HEK293T (cell line): Measurements from ENCODE around the gene RAB5B.
A peak's percentile ranks its signal among the peaks of the same experiment; 100 is the strongest.

Experiments used
- ARNT ChIP-seq: fragments of 450-650 bp; IDR thresholded peaks from 2 replicates; pipeline ENCODE4 v1.6.1; 2017; ENCODE audit warnings: mild to moderate bottlenecking
- BHLHE40 ChIP-seq: fragments of 450-650 bp; IDR thresholded peaks from 2 replicates; pipeline ENCODE4 v1.6.1; 2016; ENCODE audit warnings: mild to moderate bottlenecking, moderate library complexity, borderline replicate concordance
- CTBP1 ChIP-seq: fragments of 450-650 bp; IDR thresholded peaks from 2 replicates; pipeline ENCODE4 v1.6.1; 2016; ENCODE audit warnings: borderline replicate concordance
- ELF4 ChIP-seq: fragments of 450-650 bp; IDR thresholded peaks from 2 replicates; pipeline ENCODE4 v1.6.1; 2017; ENCODE audit warnings: antibody characterized with exemption
- FOXA1 ChIP-seq: fragments of 450-650 bp; IDR thresholded peaks from 2 replicates; pipeline ENCODE4 v1.6.1; 2016; ENCODE audit warnings: mild to moderate bottlenecking
- FOXK2 ChIP-seq: fragments of 450-650 bp; IDR thresholded peaks from 2 replicates; pipeline ENCODE4 v1.6.1; 2016; ENCODE audit warnings: mild to moderate bottlenecking
- FOXM1 ChIP-seq: fragments of 450-650 bp; IDR thresholded peaks from 2 replicates; pipeline ENCODE4 v1.6.1; 2017; ENCODE audit warnings: mild to moderate bottlenecking, borderline replicate concordance
- LEF1 ChIP-seq: fragments of 450-650 bp; IDR thresholded peaks from 2 replicates; pipeline ENCODE4 v1.6.1; 2017; ENCODE audit warnings: mild to moderate bottlenecking, borderline replicate concordance
- PKNOX1 ChIP-seq: fragments of 450-650 bp; IDR thresholded peaks from 2 replicates; pipeline ENCODE4 v1.6.1; 2016
- SP1 ChIP-seq: fragments of 450-650 bp; IDR thresholded peaks from 2 replicates; pipeline ENCODE4 v1.6.1; 2017
- SUZ12 ChIP-seq: fragments of 450-650 bp; IDR thresholded peaks from 2 replicates; pipeline ENCODE4 v1.6.1; 2016; ENCODE audit warnings: mild to moderate bottlenecking
- TARDBP ChIP-seq: fragments of 450-650 bp; IDR thresholded peaks from 2 replicates; pipeline ENCODE4 v1.6.1; 2016
- ZNF384 ChIP-seq: fragments of 450-650 bp; IDR thresholded peaks from 2 replicates; pipeline ENCODE4 v1.6.1; 2016

GRCh38 chr12:55927588-55928502, 46.0 kb upstream of the RAB5B start, which contains the start of gene PYM1:
- TF ChIP-seq CTBP1 (no peak), SP1 (no peak), ARNT (no peak), ZNF384 (no peak), FOXM1 (no peak), FOXK2 (no peak), SUZ12 (no peak), PKNOX1 (0 out of 2 replicates have a peak, but pooled peaks have one; percentile 58), ELF4 (no peak), FOXA1 (no peak), BHLHE40 (no peak), TARDBP (no peak), LEF1 (no peak)
